ENCODE results near the gene DIPK1A. TPM values are rescaled to one million over a fixed set of nuclear protein-coding genes. Genes with fewer than 3 reads are reported as not detected.

Gene DIPK1A
- total RNA-seq, 1 experiment from 2014 or later = 1.0 TPM

- ATAC-seq (no peak), DNase-seq (no peak)
- no peak overlapping the region for H2AFZ ChIP-seq (ENCODE audit: low read length)
- H3K4me3 ChIP-seq (ENCODE audit: low read length) = peak overlapping the region; percentile 98
- intact Hi-C loops (cut with micrococcal nuclease) = loop anchor here (5.0 kb wide), 1 partner anchor 87 kb away; no protein-coding TSS in a partner anchor
- CTCF ChIA-PET = no interaction called here
- H3K9me3 ChIP-seq (ENCODE audit: low read length) = no peaks in the 10 kb centered on the region
- H3K9me2 ChIP-seq (replicated peaks; ENCODE audit: low read length) = no peaks in the 10 kb centered on the region
- POLR2A ChIA-PET (ENCODE audit: unreplicated experiment) = no interaction called here
- H3F3A ChIP-seq (ENCODE audit: low read length, unreplicated experiment) = no peaks in the 10 kb centered on the region
- peaks cover 20% of the 10 kb centered on the region for H3K4me1 ChIP-seq (ENCODE audit: insufficient read depth, low read length)
- H3K4me2 ChIP-seq (ENCODE audit: low read length) = peak overlapping the region; percentile 88
- peaks cover 66% of the 10 kb centered on the region for H3K36me3 ChIP-seq (ENCODE audit: low read depth, low read length)
- BruUV-seq (replicated peaks) = no TSS peak
- no peaks in the 10 kb centered on the region for H3K27me3 ChIP-seq (ENCODE audit: low read length)
- no peak for TF ChIP-seq EZH2 (IDR thresholded peaks at IDR 0.05; ENCODE audit: low read length, unreplicated experiment)
- TF ChIP-seq EZH2phosphoT487 (IDR thresholded peaks at IDR 0.05; ENCODE audit: borderline replicate concordance, low read length) = no peak
- TF ChIP-seq CTCF (conservative IDR thresholded peaks at IDR 0.05; ENCODE audit: low read depth, low read length) = no peak
- H3K9ac ChIP-seq (ENCODE audit: low read length) = peak overlapping the region; percentile 99; the same call in 1 of the 2 replicates
- H4K20me1 ChIP-seq (ENCODE audit: low read length) = peaks cover 66% of the 10 kb centered on the region
- H3K79me2 ChIP-seq (ENCODE audit: low read length) = peaks cover 71% of the 10 kb centered on the region
- no peak overlapping the region for H3K27ac ChIP-seq (ENCODE audit: low read length)
Observed at GRCh38 chr1:92833840-92834239, 127.4 kb downstream of the DIPK1A start.

- Histone ChIP-seq H2AFZ (ENCODE audit: low read length) (peak overlapping the region; percentile 66; the same call in 1 of the 2 replicates), H3K36me3 (ENCODE audit: low read depth, low read length) (peaks cover 54% of the 10 kb centered on the region), H3F3A (ENCODE audit: low read length, unreplicated experiment) (no peaks in the 10 kb centered on the region), H3K27ac (ENCODE audit: low read length) (peak overlapping the region; percentile 48), H4K20me1 (ENCODE audit: low read length) (peaks cover 54% of the 10 kb centered on the region), H3K9me3 (ENCODE audit: low read length) (no peaks in the 10 kb centered on the region), H3K9ac (ENCODE audit: low read length) (peak overlapping the region; percentile 99), H3K4me1 (ENCODE audit: insufficient read depth, low read length) (peaks cover 20% of the 10 kb centered on the region), H3K9me2 (replicated peaks; ENCODE audit: low read length) (no peaks in the 10 kb centered on the region), H3K4me2 (ENCODE audit: low read length) (peak overlapping the region; percentile 88), H3K27me3 (ENCODE audit: low read length) (no peaks in the 10 kb centered on the region), H3K79me2 (ENCODE audit: low read length) (peaks cover 59% of the 10 kb centered on the region), H3K4me3 (ENCODE audit: low read length) (peak overlapping the region; percentile 98)
- POLR2A ChIA-PET (ENCODE audit: unreplicated experiment) = no interaction called here
- ATAC-seq (no peak), DNase-seq (no peak)
- no TSS peak for BruUV-seq (replicated peaks)
- no peak for TF ChIP-seq EZH2phosphoT487 (IDR thresholded peaks at IDR 0.05; ENCODE audit: borderline replicate concordance, low read length)
- no peak for TF ChIP-seq CTCF (conservative IDR thresholded peaks at IDR 0.05; ENCODE audit: low read depth, low read length)
- CTCF ChIA-PET = interaction anchor here (1.6 kb wide), 1 partner anchor 49 kb away, joined by 7 read pairs; no protein-coding TSS in a partner anchor
- intact Hi-C loops (cut with micrococcal nuclease) = loop anchor here (5.0 kb wide), 1 partner anchor 85 kb away; no protein-coding TSS in a partner anchor
Observed at GRCh38 chr1:92832537-92833114, 128.6 kb downstream of the DIPK1A start.
